Stimulated activated CD8-positive, alpha-beta memory T cell treated with anti-CD3 and anti-CD28 coated beads, Interleukin-7, amount 100 ng/mL, for 24 hours (primary cell): Measurements from ENCODE around the gene VTN.

Source experiments
- DNase-seq: peaks from one replicate; pipeline ENCODE4 v3.0.0-alpha.2; 2020; ENCODE audit warnings: low read depth

Gene VTN

DNA sequence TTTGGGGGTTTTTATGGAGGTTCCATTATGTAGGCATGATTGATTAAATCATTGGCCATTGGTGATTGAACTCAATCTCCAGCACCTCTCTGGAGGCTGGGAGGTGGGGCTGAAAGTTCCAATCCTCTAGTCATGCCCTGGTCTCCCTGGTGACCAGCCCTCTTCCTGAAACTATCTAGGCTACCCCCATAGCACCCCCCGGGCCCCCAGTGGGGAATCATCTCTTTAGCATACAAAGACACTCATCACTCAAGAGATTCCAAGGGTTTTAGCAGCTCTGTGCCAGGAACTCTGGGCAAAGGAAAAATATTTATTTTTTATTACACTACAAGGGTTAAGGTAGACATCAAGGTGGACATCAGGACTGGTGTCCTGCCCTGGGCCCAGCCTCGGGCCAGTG lies 25.3 kb upstream of the VTN start:
- no peak for DNase-seq

DNA sequence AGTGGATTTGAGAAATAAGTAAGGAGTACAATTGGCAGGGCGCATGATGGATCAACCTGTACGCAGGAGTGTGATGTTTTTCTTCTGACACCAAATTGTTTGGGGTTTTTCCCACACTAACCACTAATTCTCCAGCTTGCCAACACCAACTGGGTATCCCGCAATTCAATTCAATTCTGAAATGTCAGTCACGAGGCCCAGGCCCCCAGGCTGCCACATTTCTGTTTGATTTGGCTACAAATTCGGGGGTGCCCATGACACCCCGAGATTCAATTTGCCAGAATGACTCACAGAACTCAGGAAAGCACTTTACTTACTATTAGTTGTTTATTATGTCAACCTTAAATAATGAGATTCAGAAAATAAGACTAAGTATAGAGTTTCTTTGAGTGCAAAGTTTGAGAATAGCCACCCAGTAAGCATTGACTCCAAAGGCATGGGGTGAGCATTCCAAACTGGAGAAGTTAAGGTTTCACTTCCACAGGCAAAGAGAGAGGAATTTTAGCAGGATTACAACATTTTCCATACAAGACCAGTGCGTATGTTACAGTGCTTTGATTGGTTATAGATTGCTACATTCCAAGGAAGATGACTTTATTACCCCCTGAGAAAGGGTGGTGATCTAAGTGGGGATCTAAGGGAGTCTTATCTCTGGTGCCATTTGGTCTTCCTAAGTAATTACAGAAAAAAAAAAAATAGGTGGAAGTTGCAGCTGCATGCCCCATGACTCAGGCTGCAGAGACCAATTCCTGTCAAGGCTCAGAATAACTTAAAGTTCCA lies 24.4 kb upstream of the VTN start:
- DNase-seq, result no peak

DNA sequence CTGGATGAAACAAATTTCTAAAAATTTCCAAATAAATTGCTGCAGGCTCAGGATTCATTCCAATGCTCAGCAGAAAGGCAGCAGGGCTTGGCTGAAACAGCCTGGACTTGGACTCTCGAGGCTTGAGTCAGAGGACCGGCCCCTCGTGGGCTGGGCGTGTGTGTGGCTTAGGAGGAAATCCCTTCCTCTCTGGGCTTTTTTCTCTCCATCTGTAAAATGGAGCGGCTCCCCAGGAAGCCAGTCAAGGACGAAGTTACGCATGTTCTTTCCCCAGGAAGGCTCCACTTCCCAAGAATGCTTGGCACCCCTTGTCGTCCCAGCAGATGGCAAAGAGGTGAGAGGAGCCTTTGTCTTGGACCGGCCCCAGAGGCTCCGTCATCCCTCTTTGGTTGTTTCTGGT lies 22.4 kb upstream of the VTN start:
- DNase-seq, result no peak

- no peak for DNase-seq
These were observed 21.3 kb upstream of the VTN start for GRCh38 chr17:28391401-28391800.

DNA sequence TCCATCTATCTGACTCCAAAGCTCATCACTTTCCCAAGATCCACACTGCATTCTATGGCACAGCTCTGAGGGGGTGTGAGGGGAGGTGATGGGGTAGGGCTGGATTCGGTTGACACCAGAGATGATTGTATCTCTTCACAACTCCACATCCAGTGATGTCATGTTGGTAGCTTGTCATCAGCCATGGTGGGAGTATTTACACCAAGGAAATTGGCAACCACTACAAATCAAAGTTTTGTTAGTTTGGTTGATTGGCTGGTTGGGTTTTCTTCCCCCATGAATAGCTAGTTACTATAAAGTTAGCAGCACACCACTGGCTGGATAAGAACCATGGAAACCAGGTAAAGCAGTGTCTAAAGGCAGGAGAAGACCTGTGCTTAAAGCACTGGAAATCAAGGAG lies 20.9 kb upstream of the VTN start:
- DNase-seq, result no peak

DNA sequence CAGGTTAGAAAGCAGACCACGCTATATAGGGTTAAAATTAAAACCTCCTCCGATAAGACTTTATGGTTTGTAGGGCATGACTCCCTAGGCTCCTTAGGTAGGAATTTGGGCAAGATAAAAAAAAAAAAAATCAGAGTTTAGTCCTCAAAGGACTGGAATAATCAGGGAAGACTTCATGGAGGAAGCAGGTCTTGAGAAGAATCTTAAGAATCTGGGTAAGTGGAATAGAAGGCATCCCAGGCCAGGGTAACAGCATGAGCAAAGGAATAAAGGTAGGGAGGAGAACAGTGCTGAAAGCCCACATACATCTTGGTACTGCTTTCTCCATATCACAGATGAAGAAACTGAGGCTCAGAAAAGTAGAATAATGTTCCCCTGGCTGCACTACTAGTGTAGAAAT lies 20.5 kb upstream of the VTN start:
- DNase-seq, result no peak

- DNase-seq, result no peak
These were observed 20.0 kb upstream of the VTN start for GRCh38 chr17:28390141-28390540.

- DNase-seq, result no peak
These were observed 18.0 kb upstream of the VTN start for GRCh38 chr17:28388106-28388505.

DNA sequence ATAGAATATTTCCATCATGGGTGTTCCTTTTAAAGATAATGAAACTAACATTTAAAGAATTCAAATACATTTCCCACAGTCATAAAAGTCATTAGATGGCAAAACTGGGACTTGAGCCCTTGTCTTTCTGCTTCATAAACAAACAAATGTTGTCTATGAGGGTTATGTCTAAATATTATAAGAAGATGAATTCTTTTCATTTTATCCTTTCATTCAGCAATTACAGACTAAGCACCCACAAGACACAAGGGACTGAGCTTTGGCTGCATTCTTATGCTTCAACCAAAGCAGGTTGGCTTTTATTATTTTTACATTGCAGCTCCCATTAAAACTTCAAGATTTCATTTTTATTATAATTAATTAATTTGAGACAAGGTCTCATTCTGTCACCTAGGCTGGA lies 16.3 kb upstream of the VTN start:
- no peak for DNase-seq

DNA sequence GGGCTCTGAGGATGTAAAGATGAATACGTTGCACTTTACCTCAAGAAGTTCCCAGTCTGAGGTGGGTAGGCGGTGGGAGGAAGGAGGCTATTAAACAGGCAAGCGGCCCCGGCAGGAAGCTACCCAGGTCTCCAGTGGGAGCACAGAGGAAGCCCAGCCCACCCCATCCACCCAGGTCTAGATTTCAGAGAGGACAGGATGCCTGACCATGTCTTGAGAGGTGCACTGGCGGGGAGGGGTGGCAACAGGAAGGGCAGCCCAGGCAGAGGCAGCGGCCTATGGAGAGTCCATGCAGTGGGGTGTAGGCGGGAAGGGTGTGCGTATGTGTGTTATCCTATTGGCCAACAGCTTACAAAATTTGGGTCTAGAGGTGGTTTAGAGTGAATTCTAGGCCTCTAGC lies 15.3 kb upstream of the VTN start:
- DNase-seq, result no peak

- no peak for DNase-seq
These were observed 14.9 kb upstream of the VTN start for GRCh38 chr17:28385037-28385400.

DNA sequence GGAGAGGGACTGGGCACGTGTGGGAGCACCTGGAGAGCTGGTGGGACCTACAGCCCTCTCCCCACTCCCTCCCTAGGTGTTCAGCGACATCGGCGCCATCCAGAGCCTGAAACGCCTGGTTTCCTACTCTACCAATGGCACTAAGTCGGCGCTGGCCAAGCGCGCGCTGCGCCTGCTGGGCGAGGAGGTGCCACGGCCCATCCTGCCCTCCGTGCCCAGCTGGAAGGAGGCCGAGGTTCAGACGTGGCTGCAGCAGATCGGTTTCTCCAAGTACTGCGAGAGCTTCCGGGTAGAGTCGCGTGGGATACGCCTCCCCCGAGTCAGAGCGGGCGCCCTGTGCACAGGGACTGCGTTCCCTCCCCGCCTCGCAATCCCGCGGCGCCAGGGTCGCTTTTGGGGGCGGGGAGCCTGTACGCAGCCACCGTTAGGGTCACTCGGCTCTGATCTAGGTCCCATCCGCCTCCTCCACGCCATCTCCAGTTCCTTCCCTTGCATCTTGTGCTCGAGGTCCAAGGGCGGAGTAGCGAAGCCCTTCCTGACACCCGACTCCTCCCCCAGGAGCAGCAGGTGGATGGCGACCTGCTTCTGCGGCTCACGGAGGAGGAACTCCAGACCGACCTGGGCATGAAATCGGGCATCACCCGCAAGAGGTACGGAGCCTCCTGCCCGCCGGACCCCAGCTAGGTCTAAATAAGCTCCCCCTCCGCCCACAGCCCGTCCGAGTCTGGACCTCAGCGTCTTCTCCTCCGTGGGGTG lies 14.4 kb upstream of the VTN start:
- no peak for DNase-seq

GRCh38 chr17:28381141-28381825 lies 11.2 kb upstream of the VTN start:
- no peak for DNase-seq

- DNase-seq, result no peak
These were observed 10.0 kb upstream of the VTN start for GRCh38 chr17:28379814-28380801.

GRCh38 chr17:28372945-28373274 lies 2.8 kb upstream of the VTN start:
- DNase-seq, result no peak

- DNase-seq, result no peak
These were observed 2.3 kb upstream of the VTN start for GRCh38 chr17:28372203-28372944.

GRCh38 chr17:28371245-28372202 lies 1.4 kb upstream of the VTN start, which contains the start of gene SARM1:
SARM1 (plus strand) TSS chr17:28371694; CDS start chr17:28372033, 339 bp downstream.
- peak; percentile 81 for DNase-seq

DNA sequence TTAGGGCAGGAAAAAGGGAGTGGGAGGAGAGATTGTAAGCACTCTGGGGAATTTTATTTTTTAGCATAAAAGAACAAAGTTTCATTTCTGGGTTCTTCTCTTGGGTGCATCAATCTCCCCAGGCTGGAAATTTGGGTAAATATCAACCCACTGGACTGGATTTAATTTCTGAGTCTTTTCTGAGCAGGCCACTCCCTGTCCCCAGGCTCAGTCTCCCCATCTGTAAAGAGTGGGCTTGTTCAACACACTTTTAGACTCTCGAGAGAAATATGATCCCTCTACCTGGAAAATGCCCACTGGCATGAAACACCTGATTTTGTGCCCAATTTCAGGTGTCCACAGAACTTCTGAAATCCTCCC lies 617 bp upstream of the VTN start:
- DNase-seq, result no peak

DNA sequence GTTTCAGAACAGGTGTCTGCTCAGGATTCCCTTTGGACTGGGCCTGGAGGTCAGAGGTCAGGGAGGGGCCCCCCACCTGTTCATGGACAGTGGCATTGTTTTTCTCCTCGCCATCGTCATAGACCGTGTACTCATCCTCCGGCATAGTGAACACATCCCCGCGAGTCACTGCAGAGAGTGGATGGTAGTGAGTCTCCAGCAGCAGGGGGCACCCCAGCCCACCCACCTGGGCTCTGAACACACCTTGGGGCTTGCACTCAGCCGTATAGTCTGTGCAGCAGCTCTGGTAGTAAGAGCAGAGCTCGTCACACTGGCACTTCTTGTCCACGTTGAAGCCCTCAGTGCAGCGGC lies 448 bp downstream of the VTN start:
- no peak for DNase-seq
